SHP77 (cell line): Measurements from ENCODE around the gene KRT79.

ENCODE experiments used
- DNase-seq, 2 experiments: peaks; one replicate each; lab custom pipeline; 2025; lab: John Stamatoyannopoulos, UW

KRT79 gene

DNA sequence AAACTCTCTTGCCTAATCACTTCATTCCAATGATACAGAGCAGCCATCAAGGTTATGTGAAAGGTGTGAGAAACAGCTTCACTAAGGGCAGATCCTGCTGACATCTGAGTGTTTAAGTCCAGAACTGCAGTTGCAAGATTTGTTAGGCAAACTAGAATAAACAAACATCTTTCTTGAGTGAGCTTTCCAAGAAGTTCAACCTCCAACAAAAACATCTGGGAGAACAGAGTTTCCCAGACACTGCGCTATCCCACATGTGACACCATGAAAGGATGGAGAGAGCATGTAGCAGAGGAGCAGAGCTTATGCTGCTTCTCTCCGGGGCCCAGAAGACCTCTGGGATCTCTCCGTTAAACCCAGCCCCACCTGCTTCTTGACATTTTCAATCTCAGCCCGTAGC is 62.6 kb downstream of the KRT79 start:
- DNase-seq: no peak
